GM12878 (cell line): Measurements from ENCODE around the gene IL1RAPL1. TPM values are rescaled to one million over a fixed set of nuclear protein-coding genes. Genes with fewer than 3 reads are reported as not detected.

Source experiments
- ATAC-seq: fragments of 200-7000 bp; cut with Tn5 transposase; 3 replicates; pipeline ENCODE4 v1.9.1; 2020; ENCODE audit warnings: mild to moderate bottlenecking, moderate library complexity
- BruUV-seq: library from RNA; stranded (reverse); fragments of 400-500 nt; replicated peaks from 2 replicates; lab custom pipeline; 2021; lab: Mats Ljungman, UMichigan
- CTCF ChIA-PET: fragments of 300-600 bp; sonication (Branson Sonifier 250); formaldehyde crosslinking; extraction: SDS; loops from one replicate; lab custom pipeline; 2021; ENCODE audit warnings: inconsistent platforms; lab: Yijun Ruan, JAX
- POLR2A ChIA-PET: fragments of 350-600 bp; formaldehyde crosslinking; extraction: SDS; loops from one replicate; lab custom pipeline; 2021; ENCODE audit warnings: inconsistent platforms; lab: Charles Lee
- RAD21 ChIA-PET: fragments of 300-600 bp; sonication (Branson Sonifier 250); formaldehyde crosslinking; loops from one replicate; lab custom pipeline; 2023; ENCODE audit warnings: antibody characterized with exemption; ENCODE audit not compliant: unreplicated experiment; lab: Charles Lee
- SMC1A ChIA-PET: fragments of 300-600 bp; sonication (Branson Sonifier 250); formaldehyde crosslinking; loops from one replicate; lab custom pipeline; 2023; ENCODE audit not compliant: unreplicated experiment, uncharacterized antibody; lab: Charles Lee
- DNase-seq: peaks from one replicate; pipeline ENCODE4 v3.0.0-alpha.2; 2011; ENCODE audit warnings: low read depth, low spot score
- FAIRE-seq: peaks from 3 replicates; lab custom pipeline; 2011; peaks lifted over from hg19 to GRCh38; lab: Jason Lieb, UNC
- H2AFZ ChIP-seq: 2 replicates; pipeline ENCODE4 v1.6.0; 2011; ENCODE audit warnings: low read depth, low read length, control low read depth; ENCODE audit not compliant: control insufficient read depth
- H3K27ac ChIP-seq: 2 replicates; pipeline ENCODE4 v1.5.1; 2011; ENCODE audit warnings: control low read depth; ENCODE audit not compliant: control insufficient read depth, insufficient read depth
- H3K27me3 ChIP-seq, 2 experiments: replicated peaks in 1 of 2; 2 replicates each; pipeline versions ENCODE4 v1.6.0 to v1.6.1; 2011; ENCODE audit warnings: low read length in 1 of 2; ENCODE audit not compliant: control insufficient read depth in 2 of 2, insufficient read depth in 2 of 2
- H3K36me3 ChIP-seq, 2 experiments: 2 replicates each; pipeline ENCODE4 v1.5.1; 2011; ENCODE audit warnings: low read length in 1 of 2; ENCODE audit not compliant: control insufficient read depth in 2 of 2, insufficient read depth in 2 of 2
- H3K4me1 ChIP-seq: 2 replicates; pipeline ENCODE4 v1.6.1; 2011; ENCODE audit warnings: mild to moderate bottlenecking, low read length, moderate library complexity, mixed read lengths; ENCODE audit not compliant: control insufficient read depth, insufficient read depth
- H3K4me2 ChIP-seq: 2 replicates; pipeline ENCODE4 v1.6.0; 2011; ENCODE audit warnings: control low read depth; ENCODE audit not compliant: control insufficient read depth, insufficient read depth
- H3K4me3 ChIP-seq: fragments of 200-600 bp; sonication (generic); 2 replicates; pipeline ENCODE4 v1.5.1; 2016
- H3K79me2 ChIP-seq: 2 replicates; pipeline ENCODE4 v1.6.0; 2011; ENCODE audit warnings: low read length; ENCODE audit not compliant: control insufficient read depth, insufficient read depth
- H3K9ac ChIP-seq: 2 replicates; pipeline ENCODE4 v1.8.0; 2011; ENCODE audit warnings: low read length, control low read depth, mixed read lengths; ENCODE audit not compliant: control insufficient read depth, insufficient read depth
- H3K9me3 ChIP-seq: replicated peaks from 3 replicates; pipeline ENCODE4 v1.5.1; 2011; ENCODE audit warnings: mild to moderate bottlenecking, low read length; ENCODE audit not compliant: control insufficient read depth, insufficient read depth
- H4K20me1 ChIP-seq: 2 replicates; pipeline ENCODE4 v1.6.0; 2011; ENCODE audit not compliant: control insufficient read depth, insufficient read depth
- ATF2 ChIP-seq: IDR thresholded peaks from 2 replicates; pipeline ENCODE4 v1.6.1; 2012; ENCODE audit warnings: low read length, inconsistent platforms
- CBX5 ChIP-seq: sonication (generic); IDR thresholded peaks from 2 replicates; pipeline ENCODE4 v1.6.1; 2016; ENCODE audit warnings: low read depth, moderate library complexity, mild to moderate bottlenecking, inconsistent platforms
- CHD4 ChIP-seq: fragments of 200-600 bp; sonication (generic); IDR thresholded peaks from 2 replicates; pipeline ENCODE4 v1.6.1; 2016; ENCODE audit warnings: mild to moderate bottlenecking
- HDAC6 ChIP-seq: fragments of 200-600 bp; sonication (generic); IDR thresholded peaks from one replicate; pipeline ENCODE4 v1.8.0; 2017; ENCODE audit warnings: antibody characterized with exemption; ENCODE audit not compliant: unreplicated experiment
- IRF3 ChIP-seq: fragments of 450-650 bp; IDR thresholded peaks from 2 replicates; pipeline ENCODE4 v1.6.1; 2014; ENCODE audit warnings: mild to moderate bottlenecking
- MEF2A ChIP-seq: IDR thresholded peaks from 2 replicates; pipeline ENCODE4 v1.6.1; 2011; ENCODE audit warnings: low read depth, mild to moderate bottlenecking, low read length, moderate library complexity; ENCODE audit not compliant: insufficient read depth
- MXI1 ChIP-seq: fragments of 150-350 bp; IDR thresholded peaks from 2 replicates; pipeline ENCODE4 v1.6.1; 2011; ENCODE audit warnings: low read depth, mild to moderate bottlenecking, inconsistent platforms, low read length, improper control_type of control experiment
- NBN ChIP-seq: fragments of 450-650 bp; IDR thresholded peaks from 2 replicates; pipeline ENCODE4 v1.6.1; 2016
- POLR2A ChIP-seq: IDR thresholded peaks from 2 replicates; pipeline ENCODE4 v1.6.1; 2011; ENCODE audit warnings: low read depth, mild to moderate bottlenecking, low read length
- RELA ChIP-seq: fragments of 450-650 bp; IDR thresholded peaks from 2 replicates; pipeline ENCODE4 v1.8.0; 2014; ENCODE audit warnings: borderline replicate concordance; ENCODE audit not compliant: partially characterized antibody
- SKIL ChIP-seq: fragments of 450-650 bp; IDR thresholded peaks from 2 replicates; pipeline ENCODE4 v1.6.1; 2017; ENCODE audit warnings: mild to moderate bottlenecking, low read depth, inconsistent platforms; ENCODE audit not compliant: poor library complexity, severe bottlenecking
- ZBED1 ChIP-seq: IDR thresholded peaks from 2 replicates; pipeline ENCODE4 v1.6.1; 2016; ENCODE audit warnings: borderline replicate concordance
- ZBTB40 ChIP-seq: fragments of 450-650 bp; IDR thresholded peaks from 2 replicates; pipeline ENCODE4 v1.6.1; 2016; ENCODE audit warnings: mild to moderate bottlenecking, moderate library complexity, borderline replicate concordance
- ZZZ3 ChIP-seq: IDR thresholded peaks from 2 replicates; pipeline ENCODE4 v1.6.1; 2011; ENCODE audit warnings: low read depth; ENCODE audit not compliant: control insufficient read depth, insufficient read length
- WGBS: methylation state at CpG from one replicate; pipeline ENCODE4 v1.1.6; 2016; ENCODE audit warnings: low lambda C conversion rate; ENCODE audit not compliant: insufficient replicate concordance, insufficient coverage; ENCODE audit errors: missing lambda C conversion rate; 5-methylcytosine and 5-hydroxymethylcytosine counted together
- in situ Hi-C: fragments of 300-500 bp; cut with MboI; formaldehyde crosslinking; loops from 9 replicates; pipeline ENCODE4 v1.14.3; 2018; ENCODE audit warnings: mixed read lengths
- intact Hi-C: fragments of 100-400 bp; cut with micrococcal nuclease; formaldehyde crosslinking; loops from one replicate; pipeline ENCODE4 v1.14.2; 2022; ENCODE audit not compliant: unreplicated experiment
- polyA plus RNA-seq, 11 experiments: library from polyadenylated mRNA; depleted of rRNA in 4 of 11; unstranded in 6 of 11; stranded (reverse) in 5 of 11; fragments of >200 nt; fragmentation: Nextera tagmentation in 4 of 11; fragmentation: Illumina TruSeq in 1 of 11; extraction: Ambion mirVana in 4 of 11; extraction: Trizol in 1 of 11; gene quantifications; 1 replicate in 1 of 11; 2 replicates in 10 of 11; pipeline versions ENCODE4 v1.2.1 to v1.2.3, GENCODE V29; 2011 to 2016; ENCODE audit warnings: inconsistent platforms in 2 of 11, missing spikeins in 2 of 11, low read depth in 1 of 11
- total RNA-seq, 4 experiments: library from RNA; depleted of rRNA in 3 of 4; stranded (reverse); fragments of >200 nt in 3 of 4; fragmentation: Illumina TruSeq in 1 of 4; extraction: Trizol in 1 of 4; gene quantifications; 2 replicates each; pipeline versions ENCODE4 v1.2.1 to v1.2.3, GENCODE V29; 2013 to 2021

Gene IL1RAPL1
- total and polyA plus RNA-seq, 10 of the 15 experiments (the other 5 are each of a cell fraction or from before 2014, with no cell fraction given), result not detected

- H3K4me3 ChIP-seq, result no peak overlapping the region
- no peaks in the 10 kb centered on the region for H3K27me3 ChIP-seq
- no peaks in the 10 kb centered on the region for H3K4me1 ChIP-seq
- CTCF ChIA-PET, result no interaction called here
- RAD21 ChIA-PET, result no interaction called here
- in situ Hi-C loops, result no loop called here
- FAIRE-seq (no peak), ATAC-seq (no peak), DNase-seq (no peak)
- POLR2A ChIA-PET, result no interaction called here
- H3K36me3 ChIP-seq, result no peaks in the 10 kb centered on the region
- SMC1A ChIA-PET, result no interaction called here
- no TSS peak for BruUV-seq
- no peak for TF ChIP-seq MEF2A
- no peak for TF ChIP-seq CHD4
- no peak for TF ChIP-seq POLR2A
- TF ChIP-seq ATF2, result no peak
- no peak for TF ChIP-seq MXI1
- no peak for TF ChIP-seq HDAC6
- TF ChIP-seq RELA, result no peak
- no peak for TF ChIP-seq ZBTB40
- TF ChIP-seq IRF3, result no peak
- no peak for TF ChIP-seq ZZZ3
- no peak for TF ChIP-seq CBX5
- no peak for TF ChIP-seq SKIL
- TF ChIP-seq ZBED1, result no peak
- no peak for TF ChIP-seq NBN
- H3K9me3 ChIP-seq, result no peaks in the 10 kb centered on the region
- H4K20me1 ChIP-seq, result no peaks in the 10 kb centered on the region
- H3K4me2 ChIP-seq, result no peak overlapping the region
- no peak overlapping the region for H3K9ac ChIP-seq
- H3K27ac ChIP-seq, result no peak overlapping the region
- intact Hi-C loops, result no loop called here
- no peaks in the 10 kb centered on the region for H3K79me2 ChIP-seq
- 26% methylated on average over 5 of the region's 5 CpGs for WGBS
- H2AFZ ChIP-seq, result no peak overlapping the region
These were observed 22.8 kb downstream of the IL1RAPL1 start for GRCh38 chrX:28609917-28610613.
